A549 (cell line): Measurements from ENCODE around the gene MT2A. TPM values are rescaled to one million over a fixed set of nuclear protein-coding genes. Genes with fewer than 3 reads are reported as not detected.
"Not testable (repeated sequence)": the region's sequence is repeated elsewhere in the genome, so short reads cannot be mapped to it uniquely, and the experiment has no call there.

ENCODE experiments used
- ATAC-seq, 2 experiments: fragments of 200-7000 bp in 1 of 2; fragments of >200 bp in 1 of 2; cut with Nextera tagmentation in 1 of 2; cut with Tn5 transposase in 1 of 2; 3 replicates each; pipeline versions ENCODE4 v1.8.0 to v1.9.1; 2018 to 2020; ENCODE audit warnings: mild to moderate bottlenecking in 1 of 2, moderate library complexity in 1 of 2
- CTCF ChIA-PET: fragments of 300-600 bp; sonication (Branson Sonifier 250); formaldehyde crosslinking; extraction: SDS; loops from one replicate; lab custom pipeline; 2021; ENCODE audit warnings: antibody characterized with exemption, inconsistent platforms; lab: Yijun Ruan, JAX
- POLR2A ChIA-PET: fragments of 350-600 bp; formaldehyde crosslinking; extraction: SDS; loops from one replicate; lab custom pipeline; 2021; ENCODE audit warnings: antibody characterized with exemption, inconsistent platforms; lab: Yijun Ruan, JAX
- DNase-seq, 2 experiments: peaks; one replicate each; pipeline versions ENCODE4 v3.0.0 to v3.0.0-alpha.2; 2011 to 2016; ENCODE audit warnings: low read depth in 1 of 2, low spot score in 1 of 2
- FAIRE-seq: peaks from 2 replicates; lab custom pipeline; 2011; peaks lifted over from hg19 to GRCh38; lab: Jason Lieb, UNC
- H3K27ac ChIP-seq, 2 experiments: fragments of >200 bp; sonication (Bioruptor Twin); formaldehyde crosslinking; 3 replicates each; pipeline ENCODE4 v1.5.1; 2016 to 2017
- H3K4me1 ChIP-seq: fragments of >200 bp; sonication (Bioruptor Twin); formaldehyde crosslinking; 3 replicates; pipeline ENCODE4 v1.6.1; 2016
- H3K4me2 ChIP-seq: fragments of >200 bp; sonication (Bioruptor Twin); formaldehyde crosslinking; 3 replicates; pipeline ENCODE4 v1.6.1; 2016
- H3K4me3 ChIP-seq: fragments of >200 bp; sonication (Bioruptor Twin); formaldehyde crosslinking; 3 replicates; pipeline ENCODE4 v1.5.1; 2016
- H3K9me3 ChIP-seq: fragments of >200 bp; sonication (Bioruptor Twin); formaldehyde crosslinking; 3 replicates; pipeline ENCODE4 v1.6.1; 2016
- CBX2 ChIP-seq: fragments of 200-600 bp; sonication (generic); IDR thresholded peaks from 2 replicates; pipeline ENCODE4 v1.6.1; 2016; ENCODE audit warnings: low read depth, mild to moderate bottlenecking, borderline replicate concordance
- CEBPB ChIP-seq, 2 experiments: fragments of >200 bp in 1 of 2; sonication (Bioruptor Twin) in 1 of 2; formaldehyde crosslinking in 1 of 2; IDR thresholded peaks; 2 replicates each; pipeline ENCODE4 v1.6.1; 2012 to 2016
- CHD2 ChIP-seq: fragments of 150-350 bp; IDR thresholded peaks from 2 replicates; pipeline ENCODE4 v1.6.1; 2014; ENCODE audit warnings: low read length; ENCODE audit not compliant: partially characterized antibody
- EHF ChIP-seq: fragments of 250-450 bp; sonication (Bioruptor Pico); IDR thresholded peaks from 2 replicates; pipeline ENCODE4 v1.5.0; 2020; ENCODE audit warnings: mild to moderate bottlenecking
- HOXA7 ChIP-seq: fragments of 250-450 bp; sonication (Bioruptor Pico); IDR thresholded peaks from 2 replicates; pipeline ENCODE4 v1.5.0; 2020; ENCODE audit warnings: mild to moderate bottlenecking, moderate library complexity
- HOXB13 ChIP-seq: fragments of 250-450 bp; sonication (Bioruptor Pico); IDR thresholded peaks from 2 replicates; pipeline ENCODE4 v1.5.0; 2020; ENCODE audit warnings: low read depth, mild to moderate bottlenecking, moderate library complexity
- KDM1A ChIP-seq: fragments of 200-600 bp; sonication (generic); IDR thresholded peaks from 2 replicates; pipeline ENCODE4 v1.6.1; 2016; ENCODE audit warnings: low read depth, mild to moderate bottlenecking
- KDM5A ChIP-seq: fragments of 200-600 bp; sonication (generic); IDR thresholded peaks from 2 replicates; pipeline ENCODE4 v1.6.1; 2016; ENCODE audit warnings: antibody characterized with exemption, mild to moderate bottlenecking
- MAFK ChIP-seq: fragments of 450-650 bp; IDR thresholded peaks from 2 replicates; pipeline ENCODE4 v1.6.1; 2014; ENCODE audit not compliant: partially characterized antibody
- MYC ChIP-seq: IDR thresholded peaks from 2 replicates; pipeline ENCODE4 v1.6.1; 2012; ENCODE audit warnings: mild to moderate bottlenecking, inconsistent platforms, low read length, improper control_type of control experiment, borderline replicate concordance
- NFE2L2 ChIP-seq: fragments of 150-350 bp; conservative IDR thresholded peaks from 2 replicates; pipeline ENCODE4 v1.6.1; 2014; ENCODE audit warnings: low read length
- POLR2A ChIP-seq: IDR thresholded peaks from 2 replicates; pipeline ENCODE4 v1.6.1; 2012; ENCODE audit warnings: mild to moderate bottlenecking, low read length
- RAD21 ChIP-seq, 2 experiments: fragments of >200 bp in 1 of 2; sonication (Bioruptor Twin) in 1 of 2; formaldehyde crosslinking in 1 of 2; IDR thresholded peaks in 1 of 2; conservative IDR thresholded peaks in 1 of 2; 2 replicates in 1 of 2; 3 replicates in 1 of 2; pipeline ENCODE4 v1.6.1; 2012 to 2018; ENCODE audit warnings: inconsistent platforms in 1 of 2
- SMC3 ChIP-seq: fragments of >200 bp; sonication (Bioruptor Twin); formaldehyde crosslinking; IDR thresholded peaks from 3 replicates; pipeline ENCODE4 v1.6.1; 2018; ENCODE audit warnings: inconsistent platforms
- TFCP2L1 ChIP-seq: fragments of 250-450 bp; sonication (Bioruptor Pico); IDR thresholded peaks from 2 replicates; pipeline ENCODE4 v1.5.0; 2021; ENCODE audit warnings: mild to moderate bottlenecking
- TP53 ChIP-seq: fragments of 250-450 bp; sonication (Bioruptor Pico); IDR thresholded peaks from 2 replicates; pipeline ENCODE4 v1.5.0; 2021; ENCODE audit warnings: mild to moderate bottlenecking, moderate library complexity
- ZNF302 ChIP-seq: fragments of 250-450 bp; sonication (Bioruptor Pico); IDR thresholded peaks from 2 replicates; pipeline ENCODE4 v1.9.0; 2021; ENCODE audit warnings: inconsistent platforms, mild to moderate bottlenecking, moderate library complexity
- ZSCAN20 ChIP-seq: fragments of 250-450 bp; sonication (Bioruptor Pico); IDR thresholded peaks from 2 replicates; pipeline ENCODE4 v1.8.0; 2022; ENCODE audit warnings: mild to moderate bottlenecking, moderate library complexity
- WGBS: methylation state at CpG from one replicate; pipeline ENCODE4 v1.1.6; 2017; ENCODE audit errors: missing lambda C conversion rate; 5-methylcytosine and 5-hydroxymethylcytosine counted together
- polyA plus RNA-seq, 4 experiments: library from polyadenylated mRNA; depleted of rRNA in 3 of 4; stranded (reverse); fragments of >200 nt; fragmentation: RNase III in 1 of 4; extraction: RNeasy Plus Mini Kit Qiagen cat#74134 plus additional on column Dnase treatment in 1 of 4; gene quantifications; 2 replicates in 3 of 4; 3 replicates in 1 of 4; pipeline ENCODE4 v1.2.3, GENCODE V29; 2011 to 2017
- TF ChIP-seq, protein P1 (sequence below): fragments of 250-450 bp; sonication (Bioruptor Pico); IDR thresholded peaks from 2 replicates; pipeline ENCODE4 v1.5.0; 2021; ENCODE audit warnings: mild to moderate bottlenecking, moderate library complexity, borderline replicate concordance

The MT2A gene
- polyA plus RNA-seq, 2 of the 4 experiments (the other 2 are of a cell fraction): 39.1 to 305 TPM

DNA sequence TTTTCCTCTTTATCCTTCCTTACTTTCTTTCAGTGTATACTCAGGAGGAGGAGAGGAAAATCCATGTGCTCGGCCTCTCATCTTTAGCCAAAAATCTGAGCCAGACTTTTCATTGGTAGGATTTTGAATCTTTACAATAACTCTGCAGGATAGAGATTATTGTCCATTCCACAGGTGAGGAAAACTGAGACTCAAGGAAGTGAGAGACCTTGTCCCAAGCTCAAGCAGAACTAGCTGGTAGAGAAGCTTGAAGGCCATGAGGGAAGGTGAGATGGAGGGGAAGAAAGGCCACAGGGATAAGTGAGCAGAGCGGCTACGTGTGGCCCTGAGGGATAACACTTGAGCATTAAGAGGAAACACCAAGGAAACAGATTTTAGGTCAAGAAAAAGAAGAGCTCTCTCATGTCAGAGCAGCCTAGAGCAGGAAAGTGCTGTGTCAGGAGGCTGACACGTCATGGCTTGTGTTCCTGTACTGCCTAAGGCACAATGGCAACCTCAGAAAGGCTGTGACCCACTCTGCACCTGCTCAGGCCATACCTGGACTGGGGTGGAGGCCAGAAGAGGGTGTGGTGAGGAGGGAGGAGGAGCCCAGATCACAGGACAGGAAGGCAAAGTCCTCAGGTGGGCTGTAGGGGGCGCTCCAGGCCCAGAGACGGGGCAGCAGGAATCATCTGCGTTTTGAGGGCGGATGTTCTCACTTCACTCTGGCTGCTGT is 31.6 kb upstream of the MT2A start (continued):
- TF ChIP-seq CBX2 (no peak), TP53 (no peak), HOXA7 (CRISPR knock-in tag) (no peak), NFE2L2 (no peak), SMC3 (peak; percentile 47; the same call in 2 of the 3 replicates), MYC (no peak), KDM1A (no peak)
- TF ChIP-seq, protein P1, sequence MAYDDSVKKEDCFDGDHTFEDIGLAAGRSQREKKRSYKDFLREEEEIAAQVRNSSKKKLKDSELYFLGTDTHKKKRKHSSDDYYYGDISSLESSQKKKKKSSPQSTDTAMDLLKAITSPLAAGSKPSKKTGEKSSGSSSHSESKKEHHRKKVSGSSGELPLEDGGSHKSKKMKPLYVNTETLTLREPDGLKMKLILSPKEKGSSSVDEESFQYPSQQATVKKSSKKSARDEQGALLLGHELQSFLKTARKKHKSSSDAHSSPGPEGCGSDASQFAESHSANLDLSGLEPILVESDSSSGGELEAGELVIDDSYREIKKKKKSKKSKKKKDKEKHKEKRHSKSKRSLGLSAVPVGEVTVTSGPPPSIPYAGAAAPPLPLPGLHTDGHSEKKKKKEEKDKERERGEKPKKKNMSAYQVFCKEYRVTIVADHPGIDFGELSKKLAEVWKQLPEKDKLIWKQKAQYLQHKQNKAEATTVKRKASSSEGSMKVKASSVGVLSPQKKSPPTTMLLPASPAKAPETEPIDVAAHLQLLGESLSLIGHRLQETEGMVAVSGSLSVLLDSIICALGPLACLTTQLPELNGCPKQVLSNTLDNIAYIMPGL (CRISPR knock-in tag): no peak

- FAIRE-seq: no peak
- no peak for ATAC-seq
- CTCF ChIA-PET: interaction anchor here (0.6 to 3.6 kb wide), 14 partner anchors 8 to 137 kb away, joined by 3 to 22 read pairs (median 4); partner anchors contain the start of gene MT3
These were observed 31.1 kb upstream of the MT2A start for GRCh38 chr16:56577300-56577625.

GRCh38 chr16:56580391-56581048 is 27.9 kb upstream of the MT2A start:
- H3K4me1 ChIP-seq: peaks cover 10% of the 10 kb centered on the region; the same call in 2 of the 3 replicates
- ATAC-seq: no peak
- CTCF ChIA-PET: interaction anchor here (0.9 kb wide), 1 partner anchor 11 kb away, joined by 3 read pairs; no protein-coding TSS in a partner anchor
- TF ChIP-seq EHF (CRISPR knock-in tag): no peak
- TF ChIP-seq, all 56 proteins: peak for 0
- POLR2A ChIA-PET: interaction anchor here (0.5 kb wide), 1 partner anchor 159 kb away, joined by 3 read pairs; no protein-coding TSS in a partner anchor
- Histone ChIP-seq H3K9me3 (no peaks in the 10 kb centered on the region), H3K4me3 (no peak overlapping the region), H3K27ac (no peak overlapping the region), H3K4me2 (no peak overlapping the region)
- WGBS: 73% methylated on average over 5 of the region's 6 CpGs
- DNase-seq (no peak), FAIRE-seq (no peak)

More at GRCh38 chr16:56577300-56577625, 31.1 kb upstream of the MT2A start:
- Histone ChIP-seq H3K4me3 (no peak overlapping the region), H3K4me1 (peaks cover 8% of the 10 kb centered on the region; the same call in 2 of the 3 replicates), H3K4me2 (no peak overlapping the region), H3K27ac (no peak overlapping the region), H3K9me3 (peaks cover 12% of the 10 kb centered on the region)
- no peak for DNase-seq
- TF ChIP-seq POLR2A (no peak), RAD21 (conservative IDR thresholded peaks at IDR 0.05 in 1 of 2, IDR thresholded peaks at IDR 0.05 in 1 of 2) (peak in 1 of 2 experiments; percentile 1; a peak in 1 of 5 replicates)
- POLR2A ChIA-PET: no interaction called here
- 86% methylated on average over 4 of the region's 4 CpGs for WGBS

GRCh38 chr16:56582911-56583310 is 25.5 kb upstream of the MT2A start:
- ATAC-seq, H3K4me2 ChIP-seq, H3K4me3 ChIP-seq, POLR2A ChIA-PET, DNase-seq, FAIRE-seq, H3K9me3 ChIP-seq, H3K27ac ChIP-seq: not testable (repeated sequence)
- peaks cover 10% of the 10 kb centered on the region; the same call in 2 of the 3 replicates for H3K4me1 ChIP-seq
- 77% methylated on average over 2 of the region's 2 CpGs for WGBS
- CTCF ChIA-PET: interaction anchor here (0.8 to 1.6 kb wide), 4 partner anchors 21 to 135 kb away, joined by 3 read pairs; no protein-coding TSS in a partner anchor

DNA sequence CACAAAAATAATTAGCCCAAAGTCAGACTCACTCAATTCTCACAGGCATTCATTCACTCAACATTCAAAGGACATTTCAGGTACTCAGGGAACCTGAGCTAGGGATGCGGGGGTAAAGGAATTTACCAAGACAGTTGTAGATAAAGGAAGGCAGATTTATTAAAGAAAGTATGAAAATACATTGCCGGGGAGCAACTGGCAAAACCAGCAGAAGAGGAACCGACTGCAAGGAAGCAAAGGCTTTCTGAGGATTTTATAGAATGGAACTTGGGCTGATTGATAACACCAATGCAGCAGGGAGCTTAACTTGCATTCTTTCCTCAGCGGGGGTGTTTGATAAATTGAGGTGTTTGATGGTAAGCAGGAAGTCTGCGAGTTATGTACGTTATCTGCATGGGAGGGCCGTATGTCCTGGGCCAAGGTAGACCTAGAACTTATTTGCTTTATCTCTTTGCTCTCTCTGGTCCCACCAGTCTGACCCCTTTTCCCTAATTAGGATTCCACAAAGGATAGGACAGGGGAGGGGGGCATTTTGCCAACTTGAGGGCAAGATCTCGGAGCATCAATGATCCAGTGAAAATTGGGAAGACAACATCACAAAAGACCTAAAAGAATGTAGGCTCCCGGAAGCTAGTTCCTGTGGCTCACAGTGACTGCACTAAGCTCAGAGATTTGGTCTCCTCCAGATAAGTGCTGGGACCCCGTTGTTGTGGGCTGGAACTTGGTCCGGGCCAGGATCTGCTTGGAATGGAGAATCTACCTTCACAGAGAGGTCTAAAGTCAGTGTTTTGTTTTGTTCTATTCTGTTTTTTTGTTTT is 24.8 kb upstream of the MT2A start:
- CTCF ChIA-PET: interaction anchor here (1.2 to 1.6 kb wide), 3 partner anchors 20 to 135 kb away, joined by 3 read pairs; no protein-coding TSS in a partner anchor
- FAIRE-seq: no peak
- peaks cover 10% of the 10 kb centered on the region; the same call in 2 of the 3 replicates for H3K4me1 ChIP-seq
- no peak overlapping the region for H3K4me2 ChIP-seq
- WGBS: 83% methylated on average over 11 of the region's 11 CpGs
- POLR2A ChIA-PET: no interaction called here
- no peak for DNase-seq
- H3K27ac ChIP-seq: no peak overlapping the region
- ATAC-seq: no peak
- no peak overlapping the region for H3K4me3 ChIP-seq
- H3K9me3 ChIP-seq: no peaks in the 10 kb centered on the region
- TF ChIP-seq ZSCAN20 (CRISPR knock-in tag): no peak
- TF ChIP-seq, protein P1 (CRISPR knock-in tag): no peak
- no peak for TF ChIP-seq CEBPB (IDR thresholded peaks at IDR 0.05)
- no peak for TF ChIP-seq TFCP2L1 (CRISPR knock-in tag)
- TF ChIP-seq KDM5A: no peak
- TF ChIP-seq CHD2: no peak
- TF ChIP-seq POLR2A: no peak
- TF ChIP-seq ZNF302 (CRISPR knock-in tag): no peak
- no peak for TF ChIP-seq MAFK
- TF ChIP-seq HOXB13 (CRISPR knock-in tag): no peak
- no peak for TF ChIP-seq RAD21 (conservative IDR thresholded peaks at IDR 0.05 in 1 of 2, IDR thresholded peaks at IDR 0.05 in 1 of 2)
